ENCODE data around the gene SMYD3. TPM values are rescaled to one million over a fixed set of nuclear protein-coding genes. Genes with fewer than 3 reads are reported as not detected.

Gene SMYD3
- total RNA-seq, 1 donor from 2014 or later: 80.8 TPM

GRCh38 chr1:245704341-245704740, 802.7 kb downstream of the SMYD3 start:
- Mint-ChIP-seq H3K9me3 (ENCODE audit: unreplicated experiment) (peaks cover 3% of the 10 kb centered on the region), H3K4me1 (ENCODE audit: low read depth, unreplicated experiment) (peaks cover 4% of the 10 kb centered on the region), H3K27me3 (ENCODE audit: low read depth, unreplicated experiment) (no peaks in the 10 kb centered on the region), H3K27ac (ENCODE audit: unreplicated experiment) (no peak overlapping the region), H3K36me3 (ENCODE audit: low read depth, unreplicated experiment) (peaks cover 34% of the 10 kb centered on the region), H3K4me3 (ENCODE audit: unreplicated experiment) (no peak overlapping the region)
- TF ChIP-seq EZH2 (IDR thresholded peaks at IDR 0.05; ENCODE audit: insufficient read depth, low read length) (no peak), CTCF (IDR thresholded peaks at IDR 0.05; ENCODE audit: insufficient read depth, low read depth, low read length) (no peak)
- no peak for DNase-seq (ENCODE audit: low read depth)
- no peak overlapping the region for H3K9ac ChIP-seq (ENCODE audit: low read length)
- no peak overlapping the region for H2AFZ ChIP-seq (ENCODE audit: low read depth, low read length)
- no peaks in the 10 kb centered on the region for H3K27me3 ChIP-seq (ENCODE audit: insufficient read depth, low read length)
- H3K4me3 ChIP-seq (ENCODE audit: insufficient read depth, low read depth, low read length): no peak overlapping the region
- no peak for FAIRE-seq
- peak overlapping the region; percentile 51 for H3K4me2 ChIP-seq (ENCODE audit: low read length)
- H3K79me2 ChIP-seq (ENCODE audit: insufficient read depth, low read length): no peaks in the 10 kb centered on the region
- H3K9me3 ChIP-seq (ENCODE audit: insufficient read depth, low read depth, low read length): no peaks in the 10 kb centered on the region
- H3K27ac ChIP-seq (ENCODE audit: low read depth, low read length): no peak overlapping the region
- H4K20me1 ChIP-seq (ENCODE audit: insufficient read depth, low read length): no peaks in the 10 kb centered on the region
- H3K4me1 ChIP-seq (ENCODE audit: insufficient read depth, low read length): peaks cover 10% of the 10 kb centered on the region
- peaks cover 3% of the 10 kb centered on the region for H3K36me3 ChIP-seq (ENCODE audit: insufficient read depth, low read length)

- Mint-ChIP-seq H3K36me3 (ENCODE audit: low read depth, unreplicated experiment) (peaks cover 33% of the 10 kb centered on the region), H3K27ac (ENCODE audit: unreplicated experiment) (no peak overlapping the region), H3K4me1 (ENCODE audit: low read depth, unreplicated experiment) (peaks cover 4% of the 10 kb centered on the region), H3K9me3 (ENCODE audit: unreplicated experiment) (peaks cover 3% of the 10 kb centered on the region), H3K4me3 (ENCODE audit: unreplicated experiment) (no peak overlapping the region), H3K27me3 (ENCODE audit: low read depth, unreplicated experiment) (no peaks in the 10 kb centered on the region)
- Histone ChIP-seq H3K4me2 (ENCODE audit: low read length) (no peak overlapping the region), H3K27me3 (ENCODE audit: insufficient read depth, low read length) (no peaks in the 10 kb centered on the region), H3K79me2 (ENCODE audit: insufficient read depth, low read length) (no peaks in the 10 kb centered on the region), H3K36me3 (ENCODE audit: insufficient read depth, low read length) (peaks cover 3% of the 10 kb centered on the region), H3K9ac (ENCODE audit: low read length) (no peak overlapping the region), H3K9me3 (ENCODE audit: insufficient read depth, low read depth, low read length) (no peaks in the 10 kb centered on the region), H4K20me1 (ENCODE audit: insufficient read depth, low read length) (no peaks in the 10 kb centered on the region), H3K27ac (ENCODE audit: low read depth, low read length) (no peak overlapping the region), H3K4me3 (ENCODE audit: insufficient read depth, low read depth, low read length) (no peak overlapping the region), H3K4me1 (ENCODE audit: insufficient read depth, low read length) (peaks cover 10% of the 10 kb centered on the region), H2AFZ (ENCODE audit: low read depth, low read length) (no peak overlapping the region)
- TF ChIP-seq CTCF (IDR thresholded peaks at IDR 0.05; ENCODE audit: insufficient read depth, low read depth, low read length) (no peak), EZH2 (IDR thresholded peaks at IDR 0.05; ENCODE audit: insufficient read depth, low read length) (no peak)
- no peak for DNase-seq (ENCODE audit: low read depth)
- no peak for FAIRE-seq
These were observed 804.7 kb downstream of the SMYD3 start for GRCh38 chr1:245702346-245702745.

- H3K27ac ChIP-seq (ENCODE audit: low read depth, low read length): no peak overlapping the region
- no peak for DNase-seq (ENCODE audit: low read depth)
- no peaks in the 10 kb centered on the region for H4K20me1 ChIP-seq (ENCODE audit: insufficient read depth, low read length)
- Mint-ChIP-seq H3K9me3 (ENCODE audit: unreplicated experiment) (peaks cover 3% of the 10 kb centered on the region), H3K36me3 (ENCODE audit: low read depth, unreplicated experiment) (peaks cover 35% of the 10 kb centered on the region), H3K27me3 (ENCODE audit: low read depth, unreplicated experiment) (no peaks in the 10 kb centered on the region), H3K4me1 (ENCODE audit: low read depth, unreplicated experiment) (peaks cover 4% of the 10 kb centered on the region), H3K27ac (ENCODE audit: unreplicated experiment) (no peak overlapping the region), H3K4me3 (ENCODE audit: unreplicated experiment) (no peak overlapping the region)
- FAIRE-seq: no peak
- H3K27me3 ChIP-seq (ENCODE audit: insufficient read depth, low read length): no peaks in the 10 kb centered on the region
- H3K36me3 ChIP-seq (ENCODE audit: insufficient read depth, low read length): peaks cover 3% of the 10 kb centered on the region
- peaks cover 10% of the 10 kb centered on the region for H3K4me1 ChIP-seq (ENCODE audit: insufficient read depth, low read length)
- no peaks in the 10 kb centered on the region for H3K9me3 ChIP-seq (ENCODE audit: insufficient read depth, low read depth, low read length)
- no peak overlapping the region for H3K4me3 ChIP-seq (ENCODE audit: insufficient read depth, low read depth, low read length)
- TF ChIP-seq EZH2 (IDR thresholded peaks at IDR 0.05; ENCODE audit: insufficient read depth, low read length) (no peak), CTCF (IDR thresholded peaks at IDR 0.05; ENCODE audit: insufficient read depth, low read depth, low read length) (no peak)
- H3K9ac ChIP-seq (ENCODE audit: low read length): no peak overlapping the region
- no peak overlapping the region for H2AFZ ChIP-seq (ENCODE audit: low read depth, low read length)
- no peaks in the 10 kb centered on the region for H3K79me2 ChIP-seq (ENCODE audit: insufficient read depth, low read length)
- H3K4me2 ChIP-seq (ENCODE audit: low read length): no peak overlapping the region
These were observed 805.4 kb downstream of the SMYD3 start for GRCh38 chr1:245701631-245702030.

All from astrocyte (in vitro differentiated cells and primary cell).